Neural cell (in vitro differentiated cells): ENCODE measurements around the gene SUV39H1. TPM values are rescaled to one million over a fixed set of nuclear protein-coding genes. Genes with fewer than 3 reads are reported as not detected.

Experiments used
- H2AFZ ChIP-seq: fragments of 200-600, 300-800 bp; sonication (generic), shearing (Covaris generic); 2 replicates; pipeline ENCODE4 v1.6.0; 2014; ENCODE audit warnings: low read depth, mild to moderate bottlenecking, antibody characterized with exemption, low read length, moderate library complexity
- H3F3A ChIP-seq: fragments of 200-600 bp; shearing (Covaris generic); 2 replicates; pipeline ENCODE4 v1.6.1; 2016; ENCODE audit warnings: mild to moderate bottlenecking, moderate library complexity, mixed read lengths, antibody characterized with exemption, low read length; ENCODE audit not compliant: insufficient read depth, poor library complexity, severe bottlenecking
- H3K27ac ChIP-seq: fragments of 200-600, 300-800 bp; sonication (generic), shearing (Covaris generic); 2 replicates; pipeline ENCODE4 v1.5.1; 2014; ENCODE audit warnings: mild to moderate bottlenecking, low read length, moderate library complexity
- H3K27me3 ChIP-seq: fragments of 300-800, 200-600 bp; sonication (generic), shearing (Covaris generic); 2 replicates; pipeline ENCODE4 v1.6.0; 2014; ENCODE audit warnings: mild to moderate bottlenecking, low read depth, low read length, moderate library complexity; ENCODE audit not compliant: insufficient read depth
- H3K36me3 ChIP-seq: fragments of 300-800, 200-600 bp; sonication (generic), shearing (Covaris generic); 2 replicates; pipeline ENCODE4 v1.5.1; 2014; ENCODE audit warnings: mild to moderate bottlenecking, antibody characterized with exemption, low read length, moderate library complexity; ENCODE audit not compliant: insufficient read depth
- H3K4me2 ChIP-seq: fragments of 300-800, 200-600 bp; sonication (generic), shearing (Covaris generic); 2 replicates; pipeline ENCODE4 v1.6.0; 2014; ENCODE audit warnings: mild to moderate bottlenecking, low read length
- H3K4me3 ChIP-seq: fragments of 300-800, 200-600 bp; sonication (generic), shearing (Covaris generic); 2 replicates; pipeline ENCODE4 v1.5.1; 2014; ENCODE audit warnings: mild to moderate bottlenecking, low read length, moderate library complexity
- H3K79me2 ChIP-seq: fragments of 200-600 bp; shearing (Covaris generic); replicated peaks from 2 replicates; pipeline ENCODE4 v1.6.0; 2014; ENCODE audit warnings: mild to moderate bottlenecking, low read length, moderate library complexity; ENCODE audit not compliant: insufficient read depth
- H3K9ac ChIP-seq: fragments of 300-800, 200-600 bp; sonication (generic), shearing (Covaris generic); 2 replicates; pipeline ENCODE4 v1.6.1; 2016; ENCODE audit warnings: mild to moderate bottlenecking, low read length, mixed read lengths
- H3K9me2 ChIP-seq: fragments of 200-600 bp; shearing (Covaris generic); 2 replicates; pipeline ENCODE4 v1.6.1; 2016; ENCODE audit warnings: mild to moderate bottlenecking, low read length, mixed read lengths; ENCODE audit not compliant: insufficient read depth
- H3K9me3 ChIP-seq: fragments of 200-600, 300-800 bp; sonication (generic), shearing (Covaris generic); 2 replicates; pipeline ENCODE4 v1.6.1; 2016; ENCODE audit warnings: mild to moderate bottlenecking, mixed run types, low read length, moderate library complexity, mixed read lengths
- H4K20me1 ChIP-seq: fragments of 200-600 bp; shearing (Covaris generic); 2 replicates; pipeline ENCODE4 v1.6.1; 2016; ENCODE audit warnings: mild to moderate bottlenecking, mixed run types; ENCODE audit not compliant: insufficient read depth
- EP300 ChIP-seq: fragments of 450-650 bp; conservative IDR thresholded peaks from 2 replicates; pipeline ENCODE4 v1.6.1; 2014; ENCODE audit warnings: antibody characterized with exemption, mild to moderate bottlenecking, moderate library complexity; ENCODE audit not compliant: poor library complexity, severe bottlenecking
- EZH2 ChIP-seq: fragments of 200-600, 300-800 bp; shearing (Covaris generic), sonication (generic); IDR thresholded peaks from 2 replicates; pipeline ENCODE4 v1.6.1; 2014; ENCODE audit warnings: antibody characterized with exemption, low read length, borderline replicate concordance, mild to moderate bottlenecking; ENCODE audit not compliant: insufficient read depth, poor library complexity, severe bottlenecking
- MXI1 ChIP-seq: fragments of 450-650 bp; conservative IDR thresholded peaks from 2 replicates; pipeline ENCODE4 v1.6.1; 2014; ENCODE audit warnings: antibody characterized with exemption, mild to moderate bottlenecking; ENCODE audit not compliant: poor library complexity, severe bottlenecking
- POLR2AphosphoS5 ChIP-seq: IDR thresholded peaks from 2 replicates; pipeline ENCODE4 v1.6.1; 2012
- RAD21 ChIP-seq: fragments of 450-650 bp; conservative IDR thresholded peaks from 2 replicates; pipeline ENCODE4 v1.6.1; 2014; ENCODE audit warnings: antibody characterized with exemption, mild to moderate bottlenecking, moderate library complexity
- SMC3 ChIP-seq: fragments of 450-650 bp; conservative IDR thresholded peaks from 2 replicates; pipeline ENCODE4 v1.6.1; 2014; ENCODE audit warnings: antibody characterized with exemption, mild to moderate bottlenecking, moderate library complexity; ENCODE audit not compliant: poor library complexity
- TAF1 ChIP-seq: IDR thresholded peaks from 2 replicates; pipeline ENCODE4 v1.6.1; 2012; ENCODE audit warnings: low read depth
- polyA plus RNA-seq: library from polyadenylated mRNA; depleted of rRNA; stranded (reverse); fragments of >200 nt; gene quantifications from 2 replicates; pipeline ENCODE4 v1.2.3, GENCODE V29; 2014
- TF ChIP-seq, protein P1 (sequence below): IDR thresholded peaks from 2 replicates; pipeline ENCODE4 v1.6.1; 2012; ENCODE audit warnings: borderline replicate concordance
- TF ChIP-seq, protein P2 (sequence below): fragments of 450-650 bp; IDR thresholded peaks from 2 replicates; pipeline ENCODE4 v1.5.1; 2014; ENCODE audit warnings: antibody characterized with exemption, mild to moderate bottlenecking, moderate library complexity; ENCODE audit not compliant: poor library complexity, severe bottlenecking

The SUV39H1 gene
- polyA plus RNA-seq, 1 donor from 2014 or later: 3.2 TPM

DNA sequence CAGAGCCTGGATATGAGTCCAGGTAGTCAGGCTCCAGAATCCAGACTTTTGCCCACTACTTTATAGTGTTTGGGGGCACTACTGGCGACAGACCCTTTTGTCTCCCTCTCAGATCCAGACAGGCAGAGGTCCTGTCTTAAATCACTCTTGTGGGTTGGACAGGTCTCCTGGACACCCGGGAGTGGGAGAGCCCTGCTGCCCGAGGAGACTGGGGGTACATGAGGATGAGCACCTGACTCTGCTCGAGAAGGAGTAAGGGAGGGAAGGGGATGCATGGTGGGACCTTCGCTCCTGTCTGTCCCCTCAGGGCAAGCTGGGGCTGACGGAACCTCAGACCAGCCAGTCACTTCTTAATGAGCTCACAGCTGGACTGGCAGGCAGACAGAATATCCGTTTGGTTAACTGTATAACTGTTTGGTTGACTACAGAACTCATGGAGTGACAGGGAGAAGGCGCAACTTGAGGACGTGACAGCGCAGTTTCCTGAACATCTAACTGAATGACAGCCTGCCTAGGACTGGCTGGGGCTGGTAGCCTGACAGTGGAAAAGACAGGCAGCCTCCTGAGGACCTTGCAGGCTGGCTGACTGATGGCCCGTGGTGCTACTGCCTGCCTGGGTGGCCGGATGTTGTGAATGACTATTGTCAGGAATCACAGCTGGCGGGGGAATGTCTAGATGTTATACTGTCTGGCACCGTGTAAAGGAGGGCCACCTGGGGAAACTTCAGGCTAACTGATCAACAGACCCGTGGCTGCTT is 1.6 kb upstream of the SUV39H1 start:
- H3K9ac ChIP-seq: peak overlapping the region; percentile 79

DNA sequence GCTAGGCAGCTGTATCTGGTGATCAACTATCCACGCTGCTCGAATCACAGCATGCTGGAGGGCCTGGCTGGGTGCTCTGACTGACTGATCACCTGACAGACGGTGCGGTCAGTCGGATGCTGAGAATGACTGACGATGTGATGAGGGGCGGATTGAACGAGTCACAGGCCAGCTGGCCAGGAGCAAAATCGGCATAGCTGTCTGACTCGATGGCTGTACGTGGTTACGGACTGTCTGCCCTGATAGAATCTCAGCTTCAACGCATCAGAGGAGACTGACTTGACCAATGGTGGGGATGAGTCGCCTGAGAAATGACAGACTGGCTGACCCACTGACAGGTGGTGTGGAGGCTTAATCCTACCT is 1.0 kb upstream of the SUV39H1 start:
- Histone ChIP-seq H3K27me3 (no peaks in the 10 kb centered on the region), H3K36me3 (no peaks in the 10 kb centered on the region), H3K9me3 (no peaks in the 10 kb centered on the region), H4K20me1 (no peaks in the 10 kb centered on the region), H3K4me3 (peak overlapping the region; percentile 73), H3K9ac (peak overlapping the region; percentile 79), H3K4me2 (peak overlapping the region; percentile 25), H3K79me2 (no peaks in the 10 kb centered on the region), H3K9me2 (no peaks in the 10 kb centered on the region), H3F3A (no peaks in the 10 kb centered on the region), H3K27ac (peak overlapping the region; percentile 89), H2AFZ (no peak overlapping the region)
- TF ChIP-seq POLR2AphosphoS5: no peak
- TF ChIP-seq SMC3: no peak
- TF ChIP-seq, protein P1, sequence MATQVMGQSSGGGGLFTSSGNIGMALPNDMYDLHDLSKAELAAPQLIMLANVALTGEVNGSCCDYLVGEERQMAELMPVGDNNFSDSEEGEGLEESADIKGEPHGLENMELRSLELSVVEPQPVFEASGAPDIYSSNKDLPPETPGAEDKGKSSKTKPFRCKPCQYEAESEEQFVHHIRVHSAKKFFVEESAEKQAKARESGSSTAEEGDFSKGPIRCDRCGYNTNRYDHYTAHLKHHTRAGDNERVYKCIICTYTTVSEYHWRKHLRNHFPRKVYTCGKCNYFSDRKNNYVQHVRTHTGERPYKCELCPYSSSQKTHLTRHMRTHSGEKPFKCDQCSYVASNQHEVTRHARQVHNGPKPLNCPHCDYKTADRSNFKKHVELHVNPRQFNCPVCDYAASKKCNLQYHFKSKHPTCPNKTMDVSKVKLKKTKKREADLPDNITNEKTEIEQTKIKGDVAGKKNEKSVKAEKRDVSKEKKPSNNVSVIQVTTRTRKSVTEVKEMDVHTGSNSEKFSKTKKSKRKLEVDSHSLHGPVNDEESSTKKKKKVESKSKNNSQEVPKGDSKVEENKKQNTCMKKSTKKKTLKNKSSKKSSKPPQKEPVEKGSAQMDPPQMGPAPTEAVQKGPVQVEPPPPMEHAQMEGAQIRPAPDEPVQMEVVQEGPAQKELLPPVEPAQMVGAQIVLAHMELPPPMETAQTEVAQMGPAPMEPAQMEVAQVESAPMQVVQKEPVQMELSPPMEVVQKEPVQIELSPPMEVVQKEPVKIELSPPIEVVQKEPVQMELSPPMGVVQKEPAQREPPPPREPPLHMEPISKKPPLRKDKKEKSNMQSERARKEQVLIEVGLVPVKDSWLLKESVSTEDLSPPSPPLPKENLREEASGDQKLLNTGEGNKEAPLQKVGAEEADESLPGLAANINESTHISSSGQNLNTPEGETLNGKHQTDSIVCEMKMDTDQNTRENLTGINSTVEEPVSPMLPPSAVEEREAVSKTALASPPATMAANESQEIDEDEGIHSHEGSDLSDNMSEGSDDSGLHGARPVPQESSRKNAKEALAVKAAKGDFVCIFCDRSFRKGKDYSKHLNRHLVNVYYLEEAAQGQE: no peak
- no peak for TF ChIP-seq EZH2
- TF ChIP-seq, protein P2, sequence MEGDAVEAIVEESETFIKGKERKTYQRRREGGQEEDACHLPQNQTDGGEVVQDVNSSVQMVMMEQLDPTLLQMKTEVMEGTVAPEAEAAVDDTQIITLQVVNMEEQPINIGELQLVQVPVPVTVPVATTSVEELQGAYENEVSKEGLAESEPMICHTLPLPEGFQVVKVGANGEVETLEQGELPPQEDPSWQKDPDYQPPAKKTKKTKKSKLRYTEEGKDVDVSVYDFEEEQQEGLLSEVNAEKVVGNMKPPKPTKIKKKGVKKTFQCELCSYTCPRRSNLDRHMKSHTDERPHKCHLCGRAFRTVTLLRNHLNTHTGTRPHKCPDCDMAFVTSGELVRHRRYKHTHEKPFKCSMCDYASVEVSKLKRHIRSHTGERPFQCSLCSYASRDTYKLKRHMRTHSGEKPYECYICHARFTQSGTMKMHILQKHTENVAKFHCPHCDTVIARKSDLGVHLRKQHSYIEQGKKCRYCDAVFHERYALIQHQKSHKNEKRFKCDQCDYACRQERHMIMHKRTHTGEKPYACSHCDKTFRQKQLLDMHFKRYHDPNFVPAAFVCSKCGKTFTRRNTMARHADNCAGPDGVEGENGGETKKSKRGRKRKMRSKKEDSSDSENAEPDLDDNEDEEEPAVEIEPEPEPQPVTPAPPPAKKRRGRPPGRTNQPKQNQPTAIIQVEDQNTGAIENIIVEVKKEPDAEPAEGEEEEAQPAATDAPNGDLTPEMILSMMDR: no peak
- TF ChIP-seq EP300: no peak
- TF ChIP-seq TAF1: no peak
- TF ChIP-seq RAD21: no peak
- TF ChIP-seq MXI1: no peak

More for the DNA sequence above, 1.6 kb upstream of the SUV39H1 start:
- H4K20me1 ChIP-seq: no peaks in the 10 kb centered on the region
- no peaks in the 10 kb centered on the region for H3K9me2 ChIP-seq
- H2AFZ ChIP-seq: no peak overlapping the region
- H3K79me2 ChIP-seq: no peaks in the 10 kb centered on the region
- peak overlapping the region; percentile 73 for H3K4me3 ChIP-seq
- H3K36me3 ChIP-seq: no peaks in the 10 kb centered on the region
- no peaks in the 10 kb centered on the region for H3K9me3 ChIP-seq
- H3K4me2 ChIP-seq: no peak overlapping the region
- peak overlapping the region; percentile 89 for H3K27ac ChIP-seq
- H3K27me3 ChIP-seq: no peaks in the 10 kb centered on the region
- H3F3A ChIP-seq: no peaks in the 10 kb centered on the region
- TF ChIP-seq RAD21 (no peak), EP300 (peak; percentile 24)
